ENCODE data around the gene RASIP1.

GRCh38 chr19:48726556-48726955, 13.9 kb downstream of the RASIP1 start:
- TF ChIP-seq, protein P1, sequence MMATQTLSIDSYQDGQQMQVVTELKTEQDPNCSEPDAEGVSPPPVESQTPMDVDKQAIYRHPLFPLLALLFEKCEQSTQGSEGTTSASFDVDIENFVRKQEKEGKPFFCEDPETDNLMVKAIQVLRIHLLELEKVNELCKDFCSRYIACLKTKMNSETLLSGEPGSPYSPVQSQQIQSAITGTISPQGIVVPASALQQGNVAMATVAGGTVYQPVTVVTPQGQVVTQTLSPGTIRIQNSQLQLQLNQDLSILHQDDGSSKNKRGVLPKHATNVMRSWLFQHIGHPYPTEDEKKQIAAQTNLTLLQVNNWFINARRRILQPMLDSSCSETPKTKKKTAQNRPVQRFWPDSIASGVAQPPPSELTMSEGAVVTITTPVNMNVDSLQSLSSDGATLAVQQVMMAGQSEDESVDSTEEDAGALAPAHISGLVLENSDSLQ (IDR thresholded peaks at IDR 0.05): no peak
- TF ChIP-seq SP1 (IDR thresholded peaks at IDR 0.05) (no peak), BHLHE40 (IDR thresholded peaks at IDR 0.05; ENCODE audit: borderline replicate concordance) (no peak), NFRKB (IDR thresholded peaks at IDR 0.05) (no peak), HDGF (IDR thresholded peaks at IDR 0.05; ENCODE audit: borderline replicate concordance) (no peak), LEF1 (IDR thresholded peaks at IDR 0.05; ENCODE audit: borderline replicate concordance) (no peak), TARDBP (IDR thresholded peaks at IDR 0.05) (no peak), FOXM1 (IDR thresholded peaks at IDR 0.05; ENCODE audit: borderline replicate concordance) (no peak), SUZ12 (IDR thresholded peaks at IDR 0.05) (no peak), ARNT (IDR thresholded peaks at IDR 0.05) (no peak), ZNF384 (IDR thresholded peaks at IDR 0.05) (no peak), ELF4 (IDR thresholded peaks at IDR 0.05) (no peak), L3MBTL2 (conservative IDR thresholded peaks at IDR 0.05) (no peak), CTBP1 (IDR thresholded peaks at IDR 0.05; ENCODE audit: borderline replicate concordance) (no peak)

Measured in HEK293T (cell line).